GM23338 (cell line): ENCODE data around the gene B4GALT6. TPM values are rescaled to one million over a fixed set of nuclear protein-coding genes. Genes with fewer than 3 reads are reported as not detected.

Experiments
- ATAC-seq: fragments of 200-7000 bp; cut with Tn5 transposase; 3 replicates; pipeline ENCODE4 v1.9.1; 2020
- DNase-seq: peaks from one replicate; pipeline ENCODE4 v3.0.0-alpha.2; 2015; ENCODE audit warnings: low spot score
- H2AFZ ChIP-seq: fragments of 200-600 bp; sonication (generic); 2 replicates; pipeline ENCODE4 v1.8.0; 2016; ENCODE audit warnings: antibody characterized with exemption, mild to moderate bottlenecking, moderate library complexity
- H3F3A ChIP-seq: fragments of 200-600 bp; sonication (generic); replicated peaks from 2 replicates; pipeline ENCODE4 v1.8.0; 2017; ENCODE audit warnings: antibody characterized with exemption, mixed run types, low read depth
- H3K27ac ChIP-seq: fragments of 200-600 bp; sonication (generic); 2 replicates; pipeline ENCODE4 v1.6.1; 2016; ENCODE audit warnings: low read depth
- H3K27me3 ChIP-seq: fragments of 200-600 bp; sonication (generic); 2 replicates; pipeline ENCODE4 v1.8.0; 2016; ENCODE audit warnings: mild to moderate bottlenecking, mixed run types, moderate library complexity; ENCODE audit not compliant: insufficient read depth
- H3K36me3 ChIP-seq: fragments of 200-600 bp; sonication (generic); 2 replicates; pipeline ENCODE4 v1.8.0; 2016; ENCODE audit warnings: mild to moderate bottlenecking; ENCODE audit not compliant: insufficient read depth
- H3K4me1 ChIP-seq: fragments of 200-600 bp; sonication (generic); 2 replicates; pipeline ENCODE4 v1.8.0; 2016; ENCODE audit warnings: mild to moderate bottlenecking, moderate library complexity; ENCODE audit not compliant: insufficient read depth
- H3K4me2 ChIP-seq: fragments of 200-600 bp; sonication (generic); 2 replicates; pipeline ENCODE4 v1.7.1; 2017; ENCODE audit warnings: mixed run types
- H3K4me3 ChIP-seq: fragments of 200-600 bp; sonication (generic); 2 replicates; pipeline ENCODE4 v1.6.1; 2016; ENCODE audit warnings: mixed run types
- H3K79me2 ChIP-seq: fragments of 200-600 bp; sonication (generic); replicated peaks from 2 replicates; pipeline ENCODE4 v1.8.0; 2017; ENCODE audit warnings: mild to moderate bottlenecking; ENCODE audit not compliant: insufficient read depth
- H3K9me2 ChIP-seq: fragments of 200-600 bp; sonication (generic); 2 replicates; pipeline ENCODE4 v1.8.0; 2017; ENCODE audit not compliant: insufficient read depth
- H4K20me1 ChIP-seq: fragments of 200-600 bp; sonication (generic); replicated peaks from 2 replicates; pipeline ENCODE4 v1.8.0; 2017; ENCODE audit warnings: mild to moderate bottlenecking; ENCODE audit not compliant: insufficient read depth
- H3K27ac Mint-ChIP-seq: 2 replicates; pipeline ENCODE4 v1.8.0; 2020; ENCODE audit warnings: inconsistent platforms, mild to moderate bottlenecking, moderate library complexity, mixed read lengths
- H3K27me3 Mint-ChIP-seq: 3 replicates; pipeline ENCODE4 v1.8.0; 2022; ENCODE audit warnings: low read depth, mild to moderate bottlenecking, moderate library complexity, mixed read lengths, inconsistent platforms; ENCODE audit not compliant: insufficient read depth, poor library complexity
- H3K36me3 Mint-ChIP-seq: 3 replicates; pipeline ENCODE4 v1.8.0; 2021; ENCODE audit warnings: low read depth, mild to moderate bottlenecking, inconsistent platforms, moderate library complexity, mixed read lengths
- H3K4me1 Mint-ChIP-seq: 3 replicates; pipeline ENCODE4 v1.8.0; 2020; ENCODE audit warnings: mild to moderate bottlenecking, inconsistent platforms, mixed read lengths
- H3K4me3 Mint-ChIP-seq: 3 replicates; pipeline ENCODE4 v1.8.0; 2021; ENCODE audit warnings: moderate library complexity, mild to moderate bottlenecking, inconsistent platforms, mixed read lengths
- H3K9me3 Mint-ChIP-seq: 3 replicates; pipeline ENCODE4 v1.8.0; 2020; ENCODE audit warnings: moderate library complexity, mild to moderate bottlenecking, inconsistent platforms, mixed read lengths
- CREB1 ChIP-seq: fragments of 250-450 bp; sonication (Bioruptor Pico); IDR thresholded peaks from 2 replicates; pipeline ENCODE4 v1.5.0; 2020; ENCODE audit warnings: low read depth, mild to moderate bottlenecking, moderate library complexity
- EZH2 ChIP-seq: fragments of 200-600 bp; sonication (generic); IDR thresholded peaks from one replicate; pipeline ENCODE4 v1.8.0; 2017; ENCODE audit warnings: antibody characterized with exemption, mild to moderate bottlenecking, low read depth; ENCODE audit not compliant: unreplicated experiment
- EZH2phosphoT487 ChIP-seq: fragments of 200-600 bp; sonication (generic); IDR thresholded peaks from one replicate; pipeline ENCODE4 v1.8.1; 2018; ENCODE audit warnings: antibody characterized with exemption; ENCODE audit not compliant: unreplicated experiment
- JUNB ChIP-seq: IDR thresholded peaks from one replicate; pipeline ENCODE4 v1.6.1; 2016; ENCODE audit warnings: antibody characterized with exemption; ENCODE audit not compliant: unreplicated experiment
- NANOG ChIP-seq: IDR thresholded peaks from 2 replicates; pipeline ENCODE4 v1.6.1; 2016; ENCODE audit warnings: antibody characterized with exemption, borderline replicate concordance
- POLR2AphosphoS5 ChIP-seq: IDR thresholded peaks from 2 replicates; pipeline ENCODE4 v1.6.1; 2016; ENCODE audit warnings: antibody characterized with exemption, low read depth
- REST ChIP-seq: IDR thresholded peaks from one replicate; pipeline ENCODE4 v1.6.1; 2018; ENCODE audit warnings: antibody characterized with exemption; ENCODE audit not compliant: unreplicated experiment
- STAT1 ChIP-seq: IDR thresholded peaks from one replicate; pipeline ENCODE4 v1.6.1; 2016; ENCODE audit warnings: antibody characterized with exemption; ENCODE audit not compliant: unreplicated experiment
- ZNF114 ChIP-seq: fragments of 250-450 bp; sonication (Bioruptor Pico); IDR thresholded peaks from 2 replicates; pipeline ENCODE4 v1.5.0; 2020; ENCODE audit warnings: mild to moderate bottlenecking, moderate library complexity
- ZNF331 ChIP-seq: fragments of 250-450 bp; sonication (Bioruptor Pico); IDR thresholded peaks from 2 replicates; pipeline ENCODE4 v1.5.0; 2020; ENCODE audit warnings: low read depth, mild to moderate bottlenecking, moderate library complexity
- ZNF462 ChIP-seq: fragments of 250-450 bp; sonication (Bioruptor Pico); IDR thresholded peaks from 2 replicates; pipeline ENCODE4 v1.5.0; 2020; ENCODE audit warnings: mild to moderate bottlenecking, moderate library complexity
- polyA plus RNA-seq: library from polyadenylated mRNA; unstranded; fragments of >200 nt; fragmentation: Nextera tagmentation; extraction: Ambion mirVana; gene quantifications from 2 replicates; pipeline ENCODE4 v1.2.1, GENCODE V29; 2016
- total RNA-seq: library from RNA; depleted of rRNA; stranded (reverse); fragments of >200 nt; shearing (Covaris generic); gene quantifications from 2 replicates; pipeline ENCODE4 v1.2.3, GENCODE V29; 2014
- TF ChIP-seq, protein P1 (sequence below), 2 experiments: fragments of 200-600 bp in 1 of 2; sonication (generic) in 1 of 2; conservative IDR thresholded peaks; 2 replicates each; pipeline versions ENCODE4 v1.5.1 to v1.6.1; 2016 to 2017; ENCODE audit warnings: antibody characterized with exemption in 2 of 2, low read depth in 2 of 2, mild to moderate bottlenecking in 2 of 2, moderate library complexity in 1 of 2
- TF ChIP-seq, protein P2 (sequence below): IDR thresholded peaks from 2 replicates; pipeline ENCODE4 v1.6.1; 2016; ENCODE audit warnings: antibody characterized with exemption

Gene B4GALT6
- total and polyA plus RNA-seq, 2 experiments from 2014 or later = 14.8 to 33.8 TPM

GRCh38 chr18:31649449-31649848, 34.9 kb downstream of the B4GALT6 start:
- H3K27me3 Mint-ChIP-seq = no peaks in the 10 kb centered on the region
- Histone ChIP-seq H3K79me2 (peaks cover 8% of the 10 kb centered on the region), H3K27me3 (no peaks in the 10 kb centered on the region), H3K27ac (no peak overlapping the region), H3K4me2 (no peak overlapping the region), H3K4me3 (no peak overlapping the region), H2AFZ (no peak overlapping the region), H4K20me1 (no peaks in the 10 kb centered on the region; the same call in 1 of the 2 replicates), H3K4me1 (peaks cover 51% of the 10 kb centered on the region), H3F3A (no peaks in the 10 kb centered on the region; the same call in 1 of the 2 replicates), H3K9me2 (no peaks in the 10 kb centered on the region; the same call in 1 of the 2 replicates), H3K36me3 (no peaks in the 10 kb centered on the region)
- peaks cover 16% of the 10 kb centered on the region for H3K36me3 Mint-ChIP-seq
- no peak overlapping the region for H3K27ac Mint-ChIP-seq
- DNase-seq = no peak
- peaks cover 59% of the 10 kb centered on the region for H3K4me1 Mint-ChIP-seq
- no peak overlapping the region for H3K4me3 Mint-ChIP-seq
- TF ChIP-seq, protein P1, sequence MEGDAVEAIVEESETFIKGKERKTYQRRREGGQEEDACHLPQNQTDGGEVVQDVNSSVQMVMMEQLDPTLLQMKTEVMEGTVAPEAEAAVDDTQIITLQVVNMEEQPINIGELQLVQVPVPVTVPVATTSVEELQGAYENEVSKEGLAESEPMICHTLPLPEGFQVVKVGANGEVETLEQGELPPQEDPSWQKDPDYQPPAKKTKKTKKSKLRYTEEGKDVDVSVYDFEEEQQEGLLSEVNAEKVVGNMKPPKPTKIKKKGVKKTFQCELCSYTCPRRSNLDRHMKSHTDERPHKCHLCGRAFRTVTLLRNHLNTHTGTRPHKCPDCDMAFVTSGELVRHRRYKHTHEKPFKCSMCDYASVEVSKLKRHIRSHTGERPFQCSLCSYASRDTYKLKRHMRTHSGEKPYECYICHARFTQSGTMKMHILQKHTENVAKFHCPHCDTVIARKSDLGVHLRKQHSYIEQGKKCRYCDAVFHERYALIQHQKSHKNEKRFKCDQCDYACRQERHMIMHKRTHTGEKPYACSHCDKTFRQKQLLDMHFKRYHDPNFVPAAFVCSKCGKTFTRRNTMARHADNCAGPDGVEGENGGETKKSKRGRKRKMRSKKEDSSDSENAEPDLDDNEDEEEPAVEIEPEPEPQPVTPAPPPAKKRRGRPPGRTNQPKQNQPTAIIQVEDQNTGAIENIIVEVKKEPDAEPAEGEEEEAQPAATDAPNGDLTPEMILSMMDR (conservative IDR thresholded peaks at IDR 0.05; ENCODE audit: low read depth in 2 of 2) = no peak
- TF ChIP-seq NANOG (no peak), STAT1 (no peak), ZNF462 (CRISPR knock-in tag) (no peak), REST (no peak), ZNF331 (CRISPR knock-in tag) (no peak), POLR2AphosphoS5 (no peak), EZH2 (no peak), ZNF114 (no peak), CREB1 (CRISPR knock-in tag) (no peak), EZH2phosphoT487 (no peak), JUNB (no peak)
- TF ChIP-seq, protein P2, sequence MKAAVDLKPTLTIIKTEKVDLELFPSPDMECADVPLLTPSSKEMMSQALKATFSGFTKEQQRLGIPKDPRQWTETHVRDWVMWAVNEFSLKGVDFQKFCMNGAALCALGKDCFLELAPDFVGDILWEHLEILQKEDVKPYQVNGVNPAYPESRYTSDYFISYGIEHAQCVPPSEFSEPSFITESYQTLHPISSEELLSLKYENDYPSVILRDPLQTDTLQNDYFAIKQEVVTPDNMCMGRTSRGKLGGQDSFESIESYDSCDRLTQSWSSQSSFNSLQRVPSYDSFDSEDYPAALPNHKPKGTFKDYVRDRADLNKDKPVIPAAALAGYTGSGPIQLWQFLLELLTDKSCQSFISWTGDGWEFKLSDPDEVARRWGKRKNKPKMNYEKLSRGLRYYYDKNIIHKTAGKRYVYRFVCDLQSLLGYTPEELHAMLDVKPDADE = no peak
- no peaks in the 10 kb centered on the region for H3K9me3 Mint-ChIP-seq
- ATAC-seq = no peak
